HEK293 (cell line): ENCODE measurements around the gene WDSUB1.

Experiments used
- CTCF ChIA-PET: fragments of 350-600 bp; formaldehyde crosslinking; extraction: SDS; loops from one replicate; lab custom pipeline; 2021; ENCODE audit warnings: antibody characterized with exemption; lab: Yijun Ruan, JAX
- POLR2A ChIA-PET: fragments of 300-600 bp; formaldehyde crosslinking; extraction: SDS; loops from one replicate; lab custom pipeline; 2020; ENCODE audit warnings: antibody characterized with exemption, inconsistent platforms; lab: Yijun Ruan, JAX
- H3K27ac ChIP-seq: fragments of 200-500 bp; sonication (Bioruptor generic); 2 replicates; pipeline ENCODE4 v1.5.1; 2014; ENCODE audit warnings: low read depth, low read length, control low read depth, inconsistent platforms; ENCODE audit errors: extremely low read depth
- H3K36me3 ChIP-seq, 2 experiments: fragments of 200-500 bp in 1 of 2; sonication (Bioruptor generic) in 1 of 2; 1 replicate in 1 of 2; 2 replicates in 1 of 2; pipeline ENCODE4 v1.5.1; 2014 to 2017; ENCODE audit warnings: inconsistent platforms in 2 of 2, low read length in 2 of 2; ENCODE audit not compliant: control insufficient read depth in 2 of 2, insufficient read depth in 1 of 2
- H3K4me1 ChIP-seq: fragments of 200-500 bp; sonication (Bioruptor generic); 2 replicates; pipeline ENCODE4 v1.5.1; 2014; ENCODE audit warnings: mild to moderate bottlenecking, low read length, inconsistent platforms; ENCODE audit not compliant: control insufficient read depth, insufficient read depth
- H3K4me3 ChIP-seq: 2 replicates; pipeline ENCODE4 v1.5.1; 2011; ENCODE audit warnings: low read depth, mild to moderate bottlenecking, control low read depth, low read length, moderate library complexity
- H3K9me3 ChIP-seq: fragments of 200-500 bp; sonication (Bioruptor generic); 2 replicates; pipeline ENCODE4 v1.5.1; 2014; ENCODE audit warnings: low read depth, low read length, inconsistent platforms; ENCODE audit not compliant: control insufficient read depth, insufficient read depth
- KLF16 ChIP-seq: fragments of 450-650 bp; formaldehyde crosslinking; IDR thresholded peaks from 2 replicates; pipeline ENCODE4 v1.5.1; 2017; ENCODE audit warnings: missing biosample characterization, missing genetic modification characterization
- MZF1 ChIP-seq: fragments of 450-650 bp; formaldehyde crosslinking; IDR thresholded peaks from 2 replicates; pipeline ENCODE4 v1.5.1; 2017; ENCODE audit warnings: missing biosample characterization, missing genetic modification characterization, borderline replicate concordance
- PRDM4 ChIP-seq: fragments of 450-650 bp; formaldehyde crosslinking; IDR thresholded peaks from 2 replicates; pipeline ENCODE4 v1.5.1; 2017; ENCODE audit warnings: missing biosample characterization, missing genetic modification characterization
- YY1 ChIP-seq: fragments of 450-650 bp; formaldehyde crosslinking; IDR thresholded peaks from 2 replicates; pipeline ENCODE4 v1.5.1; 2018; ENCODE audit warnings: missing biosample characterization, missing genetic modification characterization
- ZBTB10 ChIP-seq: fragments of 450-650 bp; formaldehyde crosslinking; IDR thresholded peaks from 2 replicates; pipeline ENCODE4 v1.5.1; 2016; ENCODE audit warnings: missing biosample characterization, missing genetic modification characterization
- ZBTB7A ChIP-seq: fragments of 450-650 bp; formaldehyde crosslinking; IDR thresholded peaks from 2 replicates; pipeline ENCODE4 v1.5.1; 2016; ENCODE audit warnings: low read depth, missing biosample characterization, missing genetic modification characterization
- ZFP37 ChIP-seq: fragments of 450-650 bp; formaldehyde crosslinking; IDR thresholded peaks from 2 replicates; pipeline ENCODE4 v1.5.1; 2016; ENCODE audit warnings: missing biosample characterization, missing genetic modification characterization
- ZNF121 ChIP-seq: fragments of 450-650 bp; formaldehyde crosslinking; IDR thresholded peaks from 2 replicates; pipeline ENCODE4 v1.5.1; 2016; ENCODE audit warnings: missing biosample characterization, missing genetic modification characterization
- ZNF18 ChIP-seq: fragments of 450-650 bp; formaldehyde crosslinking; IDR thresholded peaks from 2 replicates; pipeline ENCODE4 v1.5.1; 2016; ENCODE audit warnings: missing biosample characterization, missing genetic modification characterization
- ZNF184 ChIP-seq: fragments of 450-650 bp; IDR thresholded peaks from 2 replicates; pipeline ENCODE4 v1.5.1; 2018; ENCODE audit warnings: missing biosample characterization, mild to moderate bottlenecking, missing genetic modification characterization
- ZNF211 ChIP-seq: fragments of 450-650 bp; formaldehyde crosslinking; IDR thresholded peaks from 2 replicates; pipeline ENCODE4 v1.5.1; 2016; ENCODE audit warnings: low read depth, missing biosample characterization, missing genetic modification characterization
- ZNF248 ChIP-seq: fragments of 450-650 bp; formaldehyde crosslinking; IDR thresholded peaks from 2 replicates; pipeline ENCODE4 v1.5.1; 2017; ENCODE audit warnings: missing biosample characterization, missing genetic modification characterization
- ZNF266 ChIP-seq: fragments of 450-650 bp; formaldehyde crosslinking; IDR thresholded peaks from 2 replicates; pipeline ENCODE4 v1.5.1; 2016; ENCODE audit warnings: missing biosample characterization, missing genetic modification characterization, low read depth
- ZNF274 ChIP-seq, 2 experiments: fragments of 200-500 bp in 1 of 2; fragments of 450-650 bp in 1 of 2; sonication (Bioruptor generic) in 1 of 2; formaldehyde crosslinking in 1 of 2; IDR thresholded peaks; 2 replicates each; pipeline versions ENCODE4 v1.5.1 to v1.6.1; 2014 to 2016; ENCODE audit warnings: borderline replicate concordance in 1 of 2, inconsistent platforms in 1 of 2, low read length in 1 of 2, missing biosample characterization in 1 of 2, missing genetic modification characterization in 1 of 2
- ZNF311 ChIP-seq: fragments of 450-650 bp; formaldehyde crosslinking; IDR thresholded peaks from 2 replicates; pipeline ENCODE4 v1.5.1; 2017; ENCODE audit warnings: missing biosample characterization, missing genetic modification characterization, borderline replicate concordance
- ZNF37A ChIP-seq: fragments of 450-650 bp; IDR thresholded peaks from 2 replicates; pipeline ENCODE4 v1.5.1; 2018; ENCODE audit warnings: missing biosample characterization, missing genetic modification characterization
- ZNF514 ChIP-seq: fragments of 450-650 bp; formaldehyde crosslinking; IDR thresholded peaks from 2 replicates; pipeline ENCODE4 v1.5.1; 2016; ENCODE audit warnings: missing biosample characterization, missing genetic modification characterization
- ZNF548 ChIP-seq: fragments of 450-650 bp; formaldehyde crosslinking; IDR thresholded peaks from 2 replicates; pipeline ENCODE4 v1.5.1; 2016; ENCODE audit warnings: missing biosample characterization, missing genetic modification characterization
- ZNF585B ChIP-seq: fragments of 450-650 bp; formaldehyde crosslinking; IDR thresholded peaks from 2 replicates; pipeline ENCODE4 v1.5.1; 2016; ENCODE audit warnings: missing biosample characterization, missing genetic modification characterization
- ZNF664 ChIP-seq: fragments of 450-650 bp; formaldehyde crosslinking; IDR thresholded peaks from 2 replicates; pipeline ENCODE4 v1.5.1; 2016; ENCODE audit warnings: missing biosample characterization, missing genetic modification characterization
- ZNF670 ChIP-seq: fragments of 450-650 bp; formaldehyde crosslinking; IDR thresholded peaks from 2 replicates; pipeline ENCODE4 v1.5.1; 2016; ENCODE audit warnings: missing biosample characterization, missing genetic modification characterization, low read depth
- ZNF837 ChIP-seq: fragments of 450-650 bp; formaldehyde crosslinking; IDR thresholded peaks from 2 replicates; pipeline ENCODE4 v1.5.1; 2016; ENCODE audit warnings: missing biosample characterization, missing genetic modification characterization

WDSUB1 gene

GRCh38 chr2:159193791-159194190 lies 92.7 kb downstream of the WDSUB1 start:
- no peaks in the 10 kb centered on the region for H3K9me3 ChIP-seq
- POLR2A ChIA-PET: interaction anchor here (0.6 kb wide), 1 partner anchor 422 kb away, joined by 3 read pairs; no protein-coding TSS in a partner anchor
- peaks cover 0 to 63% of the 10 kb centered on the region in 2 experiments; a peak in 1 of 3 replicates for H3K36me3 ChIP-seq
- no peak overlapping the region for H3K27ac ChIP-seq
- CTCF ChIA-PET: no interaction called here
- H3K4me1 ChIP-seq: no peaks in the 10 kb centered on the region
- H3K4me3 ChIP-seq: no peak overlapping the region
- TF ChIP-seq ZNF585B (no peak), YY1 (no peak), ZNF121 (tag by site-specific recombination) (no peak), ZNF514 (no peak), ZFP37 (tag by site-specific recombination) (no peak), ZNF670 (tag by site-specific recombination) (no peak), ZNF274 (IDR thresholded peaks at IDR 0.05; ENCODE audit: low read length) (no peak), ZNF274 (tag by site-specific recombination; IDR thresholded peaks at IDR 0.05; ENCODE audit: borderline replicate concordance) (no peak), ZNF548 (tag by site-specific recombination) (no peak), KLF16 (tag by site-specific recombination) (no peak), ZNF211 (no peak), ZNF664 (tag by site-specific recombination) (no peak), ZNF311 (tag by site-specific recombination) (no peak), ZBTB7A (no peak), ZNF37A (tag by site-specific recombination) (no peak), MZF1 (tag by site-specific recombination) (no peak), ZNF18 (tag by site-specific recombination) (no peak), ZNF837 (tag by site-specific recombination) (no peak), ZNF266 (tag by site-specific recombination) (no peak)

GRCh38 chr2:159192371-159192918 lies 94.1 kb downstream of the WDSUB1 start:
- Histone ChIP-seq H3K4me1 (no peaks in the 10 kb centered on the region), H3K27ac (no peak overlapping the region), H3K36me3 (peaks cover 0 to 56% of the 10 kb centered on the region in 2 experiments; a peak in 1 of 3 replicates), H3K4me3 (no peak overlapping the region), H3K9me3 (no peaks in the 10 kb centered on the region)
- ChIA-PET CTCF (no interaction called here), POLR2A (no interaction called here)
- no peak for TF ChIP-seq ZBTB10 (tag by site-specific recombination)
- TF ChIP-seq ZNF184 (tag by site-specific recombination): no peak
- TF ChIP-seq ZNF248: no peak
- TF ChIP-seq PRDM4 (tag by site-specific recombination): no peak
